ENCODE data around the gene ZBTB46.

The ZBTB46 gene

GRCh38 chr20:63836458-63837344 is 5.6 kb upstream of the ZBTB46 start:
- DNase-seq, result no peak

- no peak for DNase-seq
Observed at GRCh38 chr20:63835021-63835858, 4.2 kb upstream of the ZBTB46 start.

GRCh38 chr20:63834491-63834880 is 3.4 kb upstream of the ZBTB46 start:
- DNase-seq, result no peak

- DNase-seq, result no peak
Observed at GRCh38 chr20:63833776-63834490, 2.9 kb upstream of the ZBTB46 start.

GRCh38 chr20:63831993-63832686 is 1.1 kb upstream of the ZBTB46 start:
- DNase-seq, result no peak

GRCh38 chr20:63831646-63831992 is 555 bp upstream of the ZBTB46 start:
- DNase-seq, result no peak

- no peak for DNase-seq
Observed at GRCh38 chr20:63829945-63830835, 874 bp downstream of the ZBTB46 start.

- DNase-seq, result no peak
Observed at GRCh38 chr20:63829603-63829944, 1.5 kb downstream of the ZBTB46 start.

- no peak for DNase-seq
Observed at GRCh38 chr20:63828951-63829350, 2.1 kb downstream of the ZBTB46 start.

GRCh38 chr20:63828545-63828944 is 2.5 kb downstream of the ZBTB46 start:
- DNase-seq, result no peak

- DNase-seq, result no peak
Observed at GRCh38 chr20:63828124-63828523, 2.9 kb downstream of the ZBTB46 start.

- no peak for DNase-seq
Observed at GRCh38 chr20:63826753-63827152, 4.3 kb downstream of the ZBTB46 start.

GRCh38 chr20:63825331-63826118 is 5.5 kb downstream of the ZBTB46 start:
- no peak for DNase-seq

GRCh38 chr20:63823691-63824311 is 7.3 kb downstream of the ZBTB46 start:
- DNase-seq, result no peak

GRCh38 chr20:63822276-63822696 is 8.8 kb downstream of the ZBTB46 start:
- no peak for DNase-seq

- DNase-seq, result no peak
Observed at GRCh38 chr20:63821811-63822210, 9.3 kb downstream of the ZBTB46 start.

GRCh38 chr20:63819224-63819921 is 11.7 kb downstream of the ZBTB46 start:
- DNase-seq, result no peak

GRCh38 chr20:63815615-63816253 is 15.3 kb downstream of the ZBTB46 start:
- no peak for DNase-seq

GRCh38 chr20:63814891-63815614 is 16.0 kb downstream of the ZBTB46 start:
- no peak for DNase-seq

Data from activated naive CD4-positive, alpha-beta T cell treated with anti-CD3 and anti-CD28 coated beads, Interleukin-2, amount 50 U/mL, for 16 hours (primary cell).